HG03196 (cell line): ENCODE data around the gene SFMBT2.

Source experiments
- ATAC-seq: cut with Tn5 transposase; IDR thresholded peaks from one replicate; pipeline ENCODE4 v1.9.1; 2021; ENCODE audit not compliant: unreplicated experiment

SFMBT2 gene

GRCh38 chr10:7410862-7411670 lies at the start of gene SFMBT2:
SFMBT2 (minus strand) TSS chr10:7411034; CDS start chr10:7381898, 29,136 bp downstream.
- peak; percentile 40 for ATAC-seq

GRCh38 chr10:7460006-7460405 lies 49.2 kb upstream of the SFMBT2 start:
- no peak for ATAC-seq

GRCh38 chr10:7458556-7458955 lies 47.7 kb upstream of the SFMBT2 start:
- ATAC-seq = no peak

GRCh38 chr10:7457478-7458316 lies 46.9 kb upstream of the SFMBT2 start:
- no peak for ATAC-seq

- no peak for ATAC-seq
Observed at GRCh38 chr10:7449063-7449695, 38.3 kb upstream of the SFMBT2 start.

- no peak for ATAC-seq
Observed at GRCh38 chr10:7445474-7446185, 34.8 kb upstream of the SFMBT2 start.

GRCh38 chr10:7444551-7445121 lies 33.8 kb upstream of the SFMBT2 start:
- ATAC-seq = no peak

- ATAC-seq = no peak
Observed at GRCh38 chr10:7443036-7443435, 32.2 kb upstream of the SFMBT2 start.

- no peak for ATAC-seq
Observed at GRCh38 chr10:7441403-7442147, 30.7 kb upstream of the SFMBT2 start.

GRCh38 chr10:7439696-7440095 lies 28.9 kb upstream of the SFMBT2 start:
- ATAC-seq = no peak

- no peak for ATAC-seq
Observed at GRCh38 chr10:7438196-7438986, 27.6 kb upstream of the SFMBT2 start.

GRCh38 chr10:7436490-7437100 lies 25.8 kb upstream of the SFMBT2 start:
- no peak for ATAC-seq

- ATAC-seq = no peak
Observed at GRCh38 chr10:7435674-7436073, 24.8 kb upstream of the SFMBT2 start.

- no peak for ATAC-seq
Observed at GRCh38 chr10:7434378-7434777, 23.5 kb upstream of the SFMBT2 start.

- ATAC-seq = no peak
Observed at GRCh38 chr10:7433861-7434260, 23.0 kb upstream of the SFMBT2 start.

GRCh38 chr10:7432884-7433726 lies 22.3 kb upstream of the SFMBT2 start:
- no peak for ATAC-seq

GRCh38 chr10:7428673-7429350 lies 18.0 kb upstream of the SFMBT2 start:
- no peak for ATAC-seq
